NCI-H345 treated with DMSO at 0.1 percent for 48 hours (cell line): ENCODE measurements around the gene FKBP10.
"Not testable (repeated sequence)": the region's sequence is repeated elsewhere in the genome, so short reads cannot be mapped to it uniquely, and the experiment has no call there.

ENCODE experiments used
- DNase-seq: peaks from one replicate; lab custom pipeline; 2025; ENCODE audit not compliant: unreplicated experiment; lab: John Stamatoyannopoulos, UW

FKBP10 gene

GRCh38 chr17:41836550-41837196, 23.9 kb downstream of the FKBP10 start:
- no peak for DNase-seq

- no peak for DNase-seq
These were observed 25.1 kb downstream of the FKBP10 start, which contains the start of gene KLHL10 for GRCh38 chr17:41837761-41838538. Gene KLHL10, plus strand, starts transcription at chr17:41837825. Its CDS starts 108 bp downstream, at chr17:41837933.

GRCh38 chr17:41839448-41839847, 26.6 kb downstream of the FKBP10 start:
- not testable (repeated sequence) for DNase-seq

- not testable (repeated sequence) for DNase-seq
These were observed 28.0 kb downstream of the FKBP10 start for GRCh38 chr17:41840781-41841180.

- DNase-seq = no peak
These were observed 32.2 kb downstream of the FKBP10 start for GRCh38 chr17:41844971-41845370.

GRCh38 chr17:41848788-41849187, 36.0 kb downstream of the FKBP10 start:
- DNase-seq = no peak

- DNase-seq = no peak
These were observed 36.6 kb downstream of the FKBP10 start for GRCh38 chr17:41849251-41849990.

- not testable (repeated sequence) for DNase-seq
These were observed 38.6 kb downstream of the FKBP10 start for GRCh38 chr17:41851382-41851781.

GRCh38 chr17:41860254-41860931, 47.6 kb downstream of the FKBP10 start:
- DNase-seq = no peak

GRCh38 chr17:41863074-41863848, 50.5 kb downstream of the FKBP10 start:
- DNase-seq = no peak

GRCh38 chr17:41864498-41864835, 51.7 kb downstream of the FKBP10 start:
- DNase-seq = no peak

- peak; percentile 78 for DNase-seq
These were observed 52.2 kb downstream of the FKBP10 start, which contains the start of gene KLHL11 for GRCh38 chr17:41864836-41865595. Gene KLHL11, minus strand, starts transcription at chr17:41865423. Its CDS starts 53 bp downstream, at chr17:41865370.

- DNase-seq = no peak
These were observed 52.7 kb downstream of the FKBP10 start for GRCh38 chr17:41865596-41865893.

- no peak for DNase-seq
These were observed 55.8 kb downstream of the FKBP10 start for GRCh38 chr17:41868568-41868967.

GRCh38 chr17:41869426-41869825, 56.6 kb downstream of the FKBP10 start:
- no peak for DNase-seq

- DNase-seq = no peak
These were observed 57.3 kb downstream of the FKBP10 start for GRCh38 chr17:41870097-41870496.

- no peak for DNase-seq
These were observed 57.8 kb downstream of the FKBP10 start for GRCh38 chr17:41870627-41871026.

- no peak for DNase-seq
These were observed 59.0 kb downstream of the FKBP10 start for GRCh38 chr17:41871789-41872188.
